K562 (cell line): Measurements from ENCODE around the gene LZTR1. TPM values are rescaled to one million over a fixed set of nuclear protein-coding genes. Genes with fewer than 3 reads are reported as not detected.

Experiments
- polyA plus RNA-seq, 8 experiments: library from polyadenylated mRNA; depleted of rRNA in 4 of 8; stranded (reverse) in 5 of 8; unstranded in 3 of 8; fragments of >200 nt; fragmentation: Nextera tagmentation in 2 of 8; fragmentation: Illumina TruSeq in 1 of 8; extraction: Ambion mirVana in 2 of 8; extraction: Trizol in 1 of 8; gene quantifications; 2 replicates each; pipeline versions ENCODE4 v1.2.1 to v1.2.3, GENCODE V29; 2011 to 2014; ENCODE audit warnings: inconsistent platforms in 1 of 8, missing spikeins in 1 of 8
- total RNA-seq, 7 experiments: library from RNA; depleted of rRNA in 6 of 7; stranded (reverse); fragments of >200 nt in 6 of 7; fragmentation: Illumina TruSeq in 2 of 7; extraction: Trizol in 2 of 7; gene quantifications; 2 replicates each; pipeline versions ENCODE4 v1.2.1 to v1.2.3, GENCODE V29; 2011 to 2021; ENCODE audit warnings: low replicate concordance in 1 of 7
- TF ChIP-seq, protein P1 (sequence below): sonication (generic); formaldehyde crosslinking; IDR thresholded peaks from 2 replicates; pipeline ENCODE4 v1.8.1; 2022; ENCODE audit warnings: missing genetic modification reagents
- TF ChIP-seq, protein P2 (sequence below), 2 experiments: fragments of 450-650 bp; IDR thresholded peaks; 2 replicates each; pipeline ENCODE4 v1.6.1; 2016; ENCODE audit warnings: mild to moderate bottlenecking in 2 of 2, borderline replicate concordance in 1 of 2, low read depth in 1 of 2, moderate library complexity in 1 of 2

Gene LZTR1
- total and polyA plus RNA-seq, 9 of the 15 experiments (the other 6 are each of a cell fraction or from before 2014, with no cell fraction given) = 2.2 to 135 (median 63.0) TPM

DNA sequence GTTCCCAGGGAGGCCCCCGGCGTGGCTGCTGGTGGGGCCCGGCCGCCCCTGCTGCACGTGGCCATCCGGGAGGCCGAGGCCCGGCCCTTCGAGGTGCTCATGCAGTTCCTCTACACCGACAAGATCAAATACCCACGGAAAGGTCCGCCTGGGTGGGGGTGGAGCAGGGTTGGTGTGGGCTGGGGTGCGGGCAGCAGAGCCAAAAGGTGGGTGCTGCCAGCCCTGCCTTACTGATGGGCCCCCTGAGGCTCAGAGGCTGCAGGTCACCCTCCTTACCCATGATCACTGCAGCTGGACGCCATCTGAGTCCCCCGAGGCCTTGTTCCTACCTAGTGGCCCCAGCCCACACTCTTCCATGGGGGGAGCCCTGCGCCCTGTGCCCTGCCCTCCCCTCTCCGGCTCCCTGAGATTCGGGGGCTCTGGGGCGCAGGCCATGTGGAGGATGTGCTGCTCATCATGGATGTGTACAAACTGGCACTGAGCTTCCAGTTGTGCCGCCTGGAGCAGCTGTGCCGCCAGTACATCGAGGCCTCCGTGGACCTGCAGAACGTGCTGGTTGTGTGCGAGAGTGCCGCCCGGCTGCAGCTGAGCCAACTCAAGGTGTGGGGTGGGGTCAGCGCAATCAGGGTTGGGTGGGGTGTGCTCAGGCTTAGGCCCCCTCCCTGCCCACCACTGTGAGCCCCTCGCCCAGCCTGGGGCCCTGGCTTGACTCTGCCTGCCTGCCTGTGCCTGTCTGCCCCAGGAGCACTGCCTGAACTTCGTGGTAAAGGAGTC is 12.2 kb downstream of the LZTR1 start (continued):
- TF ChIP-seq, protein P1, sequence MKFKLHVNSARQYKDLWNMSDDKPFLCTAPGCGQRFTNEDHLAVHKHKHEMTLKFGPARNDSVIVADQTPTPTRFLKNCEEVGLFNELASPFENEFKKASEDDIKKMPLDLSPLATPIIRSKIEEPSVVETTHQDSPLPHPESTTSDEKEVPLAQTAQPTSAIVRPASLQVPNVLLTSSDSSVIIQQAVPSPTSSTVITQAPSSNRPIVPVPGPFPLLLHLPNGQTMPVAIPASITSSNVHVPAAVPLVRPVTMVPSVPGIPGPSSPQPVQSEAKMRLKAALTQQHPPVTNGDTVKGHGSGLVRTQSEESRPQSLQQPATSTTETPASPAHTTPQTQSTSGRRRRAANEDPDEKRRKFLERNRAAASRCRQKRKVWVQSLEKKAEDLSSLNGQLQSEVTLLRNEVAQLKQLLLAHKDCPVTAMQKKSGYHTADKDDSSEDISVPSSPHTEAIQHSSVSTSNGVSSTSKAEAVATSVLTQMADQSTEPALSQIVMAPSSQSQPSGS (CRISPR knock-in tag) = no peak
- TF ChIP-seq, protein P2, sequence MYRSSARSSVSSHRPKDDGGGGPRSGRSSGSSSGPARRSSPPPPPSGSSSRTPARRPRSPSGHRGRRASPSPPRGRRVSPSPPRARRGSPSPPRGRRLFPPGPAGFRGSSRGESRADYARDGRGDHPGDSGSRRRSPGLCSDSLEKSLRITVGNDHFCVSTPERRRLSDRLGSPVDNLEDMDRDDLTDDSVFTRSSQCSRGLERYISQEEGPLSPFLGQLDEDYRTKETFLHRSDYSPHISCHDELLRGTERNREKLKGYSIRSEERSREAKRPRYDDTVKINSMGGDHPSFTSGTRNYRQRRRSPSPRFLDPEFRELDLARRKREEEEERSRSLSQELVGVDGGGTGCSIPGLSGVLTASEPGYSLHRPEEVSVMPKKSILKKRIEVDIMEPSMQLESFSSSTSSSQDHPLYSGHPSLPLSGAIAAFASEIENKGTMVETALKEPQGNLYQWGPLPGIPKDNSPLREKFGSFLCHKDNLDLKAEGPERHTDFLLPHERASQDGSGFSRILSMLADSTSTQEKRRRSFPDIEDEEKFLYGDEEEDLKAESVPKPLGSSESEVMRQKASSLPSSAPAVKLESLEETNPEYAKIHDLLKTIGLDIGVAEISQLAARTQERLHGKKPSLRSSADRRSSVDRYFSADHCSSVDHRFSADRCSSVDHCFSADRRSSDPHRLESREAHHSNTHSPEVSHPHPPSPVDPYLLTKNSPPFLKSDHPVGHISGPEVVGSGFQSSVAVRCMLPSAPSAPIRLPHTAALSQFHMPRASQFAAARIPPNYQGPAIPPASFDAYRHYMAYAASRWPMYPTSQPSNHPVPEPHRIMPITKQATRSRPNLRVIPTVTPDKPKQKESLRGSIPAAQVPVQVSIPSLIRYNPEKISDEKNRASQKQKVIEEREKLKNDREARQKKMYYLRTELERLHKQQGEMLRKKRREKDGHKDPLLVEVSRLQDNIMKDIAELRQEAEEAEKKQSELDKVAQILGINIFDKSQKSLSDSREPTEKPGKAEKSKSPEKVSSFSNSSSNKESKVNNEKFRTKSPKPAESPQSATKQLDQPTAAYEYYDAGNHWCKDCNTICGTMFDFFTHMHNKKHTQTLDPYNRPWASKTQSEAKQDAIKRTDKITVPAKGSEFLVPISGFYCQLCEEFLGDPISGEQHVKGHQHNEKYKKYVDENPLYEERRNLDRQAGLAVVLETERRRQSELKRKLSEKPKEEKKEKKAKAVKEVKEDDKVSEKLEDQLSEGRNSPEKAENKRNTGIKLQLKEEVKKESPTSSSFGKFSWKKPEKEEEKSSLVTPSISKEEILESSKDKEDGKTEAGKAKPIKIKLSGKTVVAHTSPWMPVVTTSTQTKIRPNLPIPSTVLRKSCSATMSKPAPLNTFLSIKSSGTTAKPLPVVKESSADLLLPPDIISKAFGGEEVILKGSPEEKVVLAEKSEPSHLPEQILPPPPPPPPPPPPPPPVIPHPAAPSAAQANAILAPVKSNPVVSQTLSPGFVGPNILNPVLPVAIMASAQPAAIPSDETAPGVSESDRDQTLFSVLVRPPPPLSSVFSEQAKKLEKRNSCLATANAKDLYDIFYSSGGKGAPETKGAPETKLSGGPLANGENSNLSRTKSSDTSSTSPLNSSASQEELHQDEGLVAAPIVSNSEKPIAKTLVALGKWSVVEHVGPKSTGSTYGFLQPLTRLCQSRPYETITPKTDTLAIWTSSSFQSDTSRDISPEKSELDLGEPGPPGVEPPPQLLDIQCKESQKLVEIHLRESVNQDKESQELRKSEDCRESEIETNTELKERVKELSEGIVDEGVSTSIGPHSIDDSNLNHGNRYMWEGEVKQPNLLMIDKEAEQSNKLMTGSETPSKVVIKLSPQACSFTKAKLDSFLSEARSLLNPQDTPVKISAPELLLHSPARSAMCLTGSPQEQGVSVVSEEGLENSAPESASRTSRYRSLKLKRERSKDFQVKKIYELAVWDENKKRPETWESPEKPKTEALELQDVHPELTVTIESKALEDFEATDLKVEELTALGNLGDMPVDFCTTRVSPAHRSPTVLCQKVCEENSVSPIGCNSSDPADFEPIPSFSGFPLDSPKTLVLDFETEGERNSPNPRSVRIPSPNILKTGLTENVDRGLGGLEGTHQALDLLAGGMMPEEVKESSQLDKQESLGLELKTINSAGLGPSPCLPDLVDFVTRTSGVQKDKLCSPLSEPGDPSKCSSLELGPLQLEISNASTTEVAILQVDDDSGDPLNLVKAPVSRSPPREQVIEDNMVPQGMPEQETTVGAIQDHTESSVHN (IDR thresholded peaks at IDR 0.05; ENCODE audit: borderline replicate concordance in 1 of 2, low read depth in 1 of 2) = no peak
